ENCODE measurements around the gene MAP4K4.

The MAP4K4 gene

DNA sequence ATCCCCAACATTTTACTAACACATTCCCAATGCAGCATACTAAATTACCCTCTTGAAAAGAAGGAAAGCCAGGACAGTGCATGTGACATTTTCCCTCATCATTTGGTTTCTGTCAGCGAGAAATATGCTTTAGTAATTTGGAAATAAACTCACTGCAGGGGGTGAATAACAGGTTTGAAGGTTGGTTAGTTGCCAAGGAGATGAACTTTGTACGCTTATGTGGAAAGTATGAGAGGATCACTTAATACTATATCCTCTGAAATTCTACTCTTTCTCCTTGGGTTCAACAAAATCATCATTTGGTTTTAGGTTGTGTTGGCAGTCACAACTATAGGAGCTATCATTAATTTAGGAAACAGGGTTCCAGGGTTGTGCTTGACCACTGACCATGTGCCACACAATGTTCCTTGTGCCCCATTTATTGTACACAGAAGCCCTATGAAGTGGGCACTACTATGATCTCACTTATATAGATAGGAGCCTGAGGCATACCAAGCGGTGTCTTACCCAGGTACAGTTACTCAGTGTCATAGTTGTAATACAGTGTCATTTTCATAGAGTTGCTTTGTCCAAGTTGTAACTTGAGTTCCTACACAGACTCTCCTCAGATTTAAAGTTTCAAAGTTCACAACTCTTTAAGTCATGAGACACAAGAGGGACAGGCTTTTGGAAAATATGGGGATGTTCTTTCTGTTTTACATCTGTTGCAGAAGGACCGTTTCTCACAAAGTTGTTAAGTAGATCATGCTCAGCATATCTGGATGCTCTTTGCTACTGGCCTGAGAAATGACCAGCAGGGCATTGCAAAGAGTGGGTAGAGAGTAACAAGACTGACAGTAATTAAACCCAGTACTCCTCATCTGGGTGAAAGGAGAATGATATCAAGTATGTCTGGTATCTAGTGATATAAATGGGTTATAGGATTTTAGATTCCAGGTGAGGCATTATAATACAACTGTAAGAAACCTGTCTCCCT is 91.8 kb downstream of the MAP4K4 start:
- no peak for DNase-seq (ENCODE audit: low read depth in 3 of 3)

DNA sequence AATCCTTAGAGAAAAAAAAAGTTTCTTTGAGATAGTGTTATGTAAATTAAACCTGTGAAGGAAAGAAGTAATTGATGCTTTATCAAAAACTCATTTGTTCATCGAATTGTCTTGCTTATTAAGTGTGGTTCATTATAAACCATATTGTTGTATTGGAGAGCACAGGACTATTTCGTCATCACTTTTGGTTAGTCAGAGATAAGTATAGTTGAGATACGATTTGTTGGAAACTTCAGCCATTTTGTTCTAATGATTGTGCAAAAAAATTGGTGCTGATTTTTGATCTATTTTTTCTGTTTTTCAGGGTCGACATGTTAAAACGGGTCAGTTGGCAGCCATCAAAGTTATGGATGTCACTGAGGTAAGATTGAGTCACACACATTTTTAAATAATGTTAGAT is 92.9 kb downstream of the MAP4K4 start:
- no peak for DNase-seq (ENCODE audit: low read depth in 3 of 3)

DNA sequence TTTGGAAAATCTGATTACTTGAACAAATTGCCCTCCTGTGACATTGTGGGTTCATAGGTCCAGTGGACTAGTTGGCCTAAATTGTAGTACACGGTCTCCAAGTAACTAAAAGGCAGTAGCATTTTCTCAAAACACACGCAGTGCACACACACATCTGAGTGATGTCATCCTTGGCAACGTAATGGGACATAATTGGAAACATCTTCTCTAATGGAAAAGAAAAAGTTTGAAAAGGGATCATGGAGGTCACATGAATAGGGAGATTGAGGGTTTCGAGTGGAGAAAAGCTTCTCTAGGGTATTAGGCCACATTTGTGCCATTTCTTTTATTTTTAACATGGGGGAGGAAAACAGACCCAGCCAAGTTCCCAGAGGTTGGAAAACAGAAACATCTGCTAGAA is 93.3 kb downstream of the MAP4K4 start:
- DNase-seq (ENCODE audit: low read depth in 3 of 3) = no peak

DNA sequence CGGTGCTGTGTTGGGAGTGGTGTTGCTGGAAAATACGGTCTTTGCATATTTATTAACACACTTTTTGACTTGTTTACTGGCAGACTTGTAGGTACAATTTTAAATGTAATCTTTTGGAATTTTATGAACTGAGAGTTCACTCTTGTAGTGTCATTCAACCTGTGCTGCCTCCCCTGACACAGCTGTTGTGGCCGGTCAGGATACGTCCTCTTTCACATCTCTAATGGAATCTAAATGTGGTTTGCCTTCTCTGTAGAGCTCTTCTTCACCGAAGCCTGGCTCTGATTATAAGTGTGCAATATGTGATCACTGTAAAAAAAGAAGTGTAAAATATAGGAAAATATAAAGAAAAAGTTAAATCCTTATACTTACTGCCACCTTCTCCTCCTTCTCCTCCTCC is 94.7 kb downstream of the MAP4K4 start:
- no peak for DNase-seq (ENCODE audit: low read depth in 3 of 3)

DNA sequence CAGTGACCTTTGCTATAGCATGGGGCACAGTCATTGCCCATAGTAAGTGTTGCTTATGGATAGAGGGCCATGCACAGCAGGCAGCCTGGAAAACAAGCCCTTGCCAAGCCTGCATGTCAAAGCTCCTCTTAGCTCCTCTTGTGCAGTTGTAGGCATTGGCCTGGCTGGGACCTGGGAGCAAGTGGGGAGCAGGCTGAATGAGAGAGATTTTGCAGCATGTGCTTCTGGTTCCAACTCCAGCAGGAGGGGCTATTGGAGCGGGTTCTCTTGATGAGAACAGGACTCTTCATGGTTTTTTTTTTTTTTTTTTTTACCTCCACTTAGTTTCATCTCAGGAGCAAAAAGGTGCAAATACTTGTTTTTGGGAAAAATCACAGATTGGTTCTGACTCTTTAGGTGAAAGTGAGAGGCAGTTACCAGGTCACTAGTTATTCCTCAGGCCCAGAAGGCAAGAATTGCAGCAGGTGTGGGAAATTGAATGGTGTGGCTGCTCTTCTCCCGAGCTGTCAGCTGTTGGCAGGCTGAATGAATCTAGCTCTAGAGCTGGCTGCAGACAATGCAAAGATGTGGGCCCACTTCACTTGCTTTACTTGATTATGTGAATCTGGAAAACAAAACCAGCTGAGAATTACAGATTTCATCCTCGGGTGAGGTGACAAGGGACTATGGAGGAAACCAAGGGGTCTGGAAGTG is 95.9 kb downstream of the MAP4K4 start:
- no peak for DNase-seq (ENCODE audit: low read depth in 3 of 3)

DNA sequence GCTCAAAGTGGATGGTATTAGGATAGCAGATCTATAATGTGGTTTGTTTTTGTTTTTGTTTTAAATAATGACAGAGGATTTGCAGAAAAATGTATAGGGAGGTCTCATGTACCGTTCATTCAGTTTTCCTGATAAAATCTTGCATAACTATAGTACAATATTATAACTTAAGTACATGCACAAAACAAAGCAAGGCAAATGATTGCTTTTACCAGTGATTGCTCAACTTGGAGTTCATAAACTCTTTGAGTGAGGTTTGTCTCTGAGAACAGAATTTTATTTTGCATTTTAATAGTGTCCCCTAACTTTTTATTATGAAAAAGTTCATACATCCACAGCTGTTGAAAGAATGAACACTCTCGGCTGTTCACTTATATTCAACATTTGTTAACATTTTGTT is 96.6 kb downstream of the MAP4K4 start:
- DNase-seq (ENCODE audit: low read depth in 3 of 3) = no peak

DNA sequence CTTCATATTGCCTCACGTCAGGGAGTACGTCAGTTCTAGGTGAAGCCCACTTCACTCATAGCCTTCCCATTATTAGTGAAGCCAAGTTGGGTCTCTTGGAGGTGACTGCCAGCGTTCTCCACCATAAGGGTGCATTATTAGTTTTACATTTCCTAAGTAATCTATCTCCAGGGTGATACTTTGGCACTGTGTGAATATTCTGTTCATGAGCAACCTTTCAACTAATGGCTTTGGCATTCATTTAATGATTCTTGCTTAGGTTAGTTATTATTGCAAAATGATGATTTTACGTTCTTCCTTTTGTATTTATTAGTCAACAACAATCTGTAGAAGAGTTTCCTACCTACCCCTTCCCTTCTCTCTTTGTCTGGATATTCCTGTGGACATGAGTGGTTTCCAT is 97.5 kb downstream of the MAP4K4 start:
- no peak for DNase-seq (ENCODE audit: low read depth in 3 of 3)

DNA sequence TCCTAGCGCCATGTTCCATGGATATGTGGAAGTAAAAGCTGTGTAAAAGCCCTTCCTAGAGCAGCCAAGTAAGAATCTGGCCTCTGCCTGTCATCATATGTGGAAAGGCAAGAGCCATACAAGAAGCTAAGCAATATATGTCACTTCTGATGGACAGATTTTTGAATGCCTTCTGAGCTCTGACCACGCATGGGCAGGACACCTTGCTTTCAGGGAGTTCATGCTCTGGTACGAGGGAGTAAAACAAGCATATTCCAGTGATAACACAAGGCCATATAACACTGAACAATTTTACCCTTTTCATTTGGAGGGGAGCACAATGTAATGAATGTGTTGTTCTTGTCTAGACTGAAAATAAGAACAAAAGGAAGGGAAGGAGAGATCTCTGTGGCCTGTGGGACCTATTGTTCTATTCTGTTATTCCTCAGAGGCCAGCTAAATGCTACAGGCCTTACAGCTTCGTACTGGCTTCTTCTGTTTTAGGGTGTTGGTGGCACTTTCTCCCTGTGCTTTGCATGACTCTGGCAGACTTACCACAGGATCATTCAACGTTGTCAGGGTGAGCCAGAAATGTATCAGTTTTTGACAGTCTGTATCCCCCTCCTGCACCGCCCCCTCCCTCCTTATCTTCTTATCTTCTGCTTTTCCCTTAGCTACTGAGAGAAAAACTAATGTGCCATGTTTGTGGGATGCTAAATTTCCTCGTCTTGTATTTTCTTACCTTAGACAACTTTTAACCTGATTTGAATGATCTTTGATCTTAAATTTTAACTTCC is 99.5 kb downstream of the MAP4K4 start:
- DNase-seq (ENCODE audit: low read depth in 3 of 3) = no peak

DNA sequence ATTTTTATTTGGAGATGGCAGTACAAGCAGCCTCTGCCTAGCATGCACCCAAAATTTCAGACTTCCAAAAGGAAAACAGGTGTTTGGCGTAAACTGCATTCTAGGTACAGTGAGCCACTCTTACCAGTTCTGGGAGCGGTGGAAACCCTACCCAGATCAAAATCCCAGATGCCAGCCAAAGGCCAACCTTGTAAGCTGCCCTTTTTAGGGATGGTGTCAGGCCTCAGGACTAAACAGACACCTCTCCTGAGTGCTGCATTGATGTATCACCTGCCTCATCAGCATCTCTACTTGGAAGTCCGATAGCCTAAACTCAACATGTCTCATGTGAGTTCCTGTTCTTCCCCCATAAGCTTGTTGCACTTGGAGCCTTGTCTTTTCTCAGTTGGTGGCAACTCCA is 104.0 kb downstream of the MAP4K4 start:
- DNase-seq (ENCODE audit: low read depth in 3 of 3) = no peak

DNA sequence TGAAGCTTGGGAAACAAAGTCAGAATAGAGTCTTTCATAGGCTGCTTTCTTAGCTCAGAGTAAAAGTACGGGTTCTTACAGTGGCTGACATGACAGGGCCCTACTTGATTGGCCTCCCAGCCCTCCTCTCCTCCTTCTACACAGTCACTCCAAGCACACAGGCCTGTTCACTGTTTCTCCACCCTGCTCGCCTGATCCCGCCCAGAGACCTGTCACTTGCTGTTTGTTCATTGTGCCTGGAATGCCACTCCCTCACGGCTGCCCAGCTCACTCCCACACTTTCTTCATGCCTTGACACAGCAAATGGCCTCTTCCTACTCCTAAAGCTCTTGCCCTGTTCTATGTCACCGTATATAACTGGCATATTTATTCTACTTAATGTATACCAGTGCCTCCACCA is 104.8 kb downstream of the MAP4K4 start:
- DNase-seq (ENCODE audit: low read depth in 3 of 3) = no peak

DNA sequence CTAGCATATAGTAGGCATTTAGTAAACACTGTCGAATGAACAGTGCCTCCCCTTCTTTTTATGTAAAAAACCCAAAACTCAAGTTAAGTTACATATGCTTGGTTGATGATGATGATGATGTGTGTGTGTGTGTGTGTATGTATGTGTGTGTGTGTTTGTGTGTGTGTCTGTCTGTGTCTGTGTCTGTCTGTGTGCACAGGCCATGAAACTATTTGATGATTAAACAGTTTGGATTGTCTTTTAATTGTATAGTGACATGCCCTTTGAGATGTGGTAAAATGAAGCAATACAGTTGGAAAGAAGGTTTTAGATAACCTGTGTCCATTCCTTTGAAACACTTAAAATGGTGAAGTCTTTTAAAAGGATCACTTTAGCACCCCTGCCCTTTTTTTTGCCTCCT is 105.6 kb downstream of the MAP4K4 start:
- DNase-seq (ENCODE audit: low read depth in 3 of 3) = no peak

DNA sequence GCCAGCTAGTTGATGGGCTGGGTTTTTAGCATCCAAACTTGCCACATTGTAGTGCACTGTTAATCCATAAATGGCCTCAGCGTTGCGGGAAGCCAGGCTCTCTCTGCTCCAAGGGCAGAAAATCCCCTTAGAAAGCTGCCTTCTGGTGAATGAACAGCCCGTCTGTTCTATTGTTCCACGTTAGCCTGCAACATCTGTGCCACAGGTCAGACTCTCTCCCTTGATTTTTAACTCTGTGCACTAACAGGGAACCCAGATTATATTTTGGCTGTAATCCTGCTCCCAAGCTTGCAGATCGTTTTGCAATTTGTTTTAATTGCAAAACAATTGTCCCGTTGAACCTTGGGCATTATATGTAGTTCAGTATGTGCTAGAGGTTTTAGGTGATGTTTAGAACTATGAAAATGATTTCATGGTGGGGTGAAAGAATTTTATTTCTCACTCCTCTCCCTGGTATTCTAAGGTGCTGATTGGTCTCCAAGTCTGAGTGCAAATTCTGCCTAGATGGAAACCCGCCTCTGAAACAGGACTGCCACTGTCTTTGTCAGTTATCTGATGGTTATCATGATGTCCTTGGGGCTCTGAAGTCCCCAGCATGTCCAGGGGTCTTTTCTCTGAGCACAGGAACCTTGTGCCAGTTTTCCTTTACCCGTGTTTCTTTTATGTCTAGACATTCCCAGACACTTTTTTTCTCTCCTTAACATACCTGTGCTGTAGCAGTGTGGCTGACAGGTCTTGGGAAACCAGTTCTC is 106.6 kb downstream of the MAP4K4 start:
- no peak for DNase-seq (ENCODE audit: low read depth in 3 of 3)

DNA sequence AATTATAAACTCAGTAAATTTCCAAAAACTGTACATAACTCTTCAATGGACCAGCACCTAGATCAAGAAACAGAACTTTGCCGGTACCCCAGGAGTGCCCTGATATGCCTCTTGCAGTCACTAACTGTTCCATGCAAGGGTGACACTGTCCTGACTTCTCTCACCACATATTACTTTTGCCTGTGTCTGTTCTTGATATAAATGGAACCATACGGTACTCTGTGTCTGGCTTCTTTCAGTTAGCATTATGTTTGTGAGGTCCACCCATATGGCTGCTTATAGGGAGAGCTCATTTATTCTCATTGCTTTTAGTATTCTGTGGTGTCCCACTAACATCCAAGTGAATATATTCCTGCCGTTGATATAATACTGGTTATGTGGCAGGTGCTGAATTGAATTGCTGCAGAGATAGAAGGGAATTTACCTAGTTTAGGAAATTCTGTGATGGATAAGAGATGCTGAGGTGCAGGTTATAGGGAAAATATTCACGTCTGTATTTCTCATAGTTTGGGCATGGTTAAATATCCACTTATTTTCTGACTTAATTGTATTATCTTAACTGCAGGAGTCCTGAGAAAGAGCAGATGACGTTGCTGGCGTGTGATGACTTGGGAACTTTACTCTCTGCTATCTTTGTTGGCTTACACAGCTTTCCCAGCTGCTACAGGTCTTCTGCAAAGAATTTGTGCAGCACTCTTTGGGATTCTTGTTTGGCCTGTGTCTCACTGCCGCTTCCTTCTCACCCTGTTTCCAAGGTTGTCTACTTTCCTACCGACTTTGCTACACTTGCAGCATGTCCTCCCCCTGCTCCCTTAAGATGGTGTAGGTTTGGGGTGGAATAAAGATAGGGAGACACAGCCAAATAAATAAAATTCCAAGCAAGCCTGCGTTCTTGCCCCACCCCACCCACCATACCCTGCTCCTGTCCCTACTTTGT is 107.9 kb downstream of the MAP4K4 start:
- DNase-seq (ENCODE audit: low read depth in 3 of 3) = no peak

DNA sequence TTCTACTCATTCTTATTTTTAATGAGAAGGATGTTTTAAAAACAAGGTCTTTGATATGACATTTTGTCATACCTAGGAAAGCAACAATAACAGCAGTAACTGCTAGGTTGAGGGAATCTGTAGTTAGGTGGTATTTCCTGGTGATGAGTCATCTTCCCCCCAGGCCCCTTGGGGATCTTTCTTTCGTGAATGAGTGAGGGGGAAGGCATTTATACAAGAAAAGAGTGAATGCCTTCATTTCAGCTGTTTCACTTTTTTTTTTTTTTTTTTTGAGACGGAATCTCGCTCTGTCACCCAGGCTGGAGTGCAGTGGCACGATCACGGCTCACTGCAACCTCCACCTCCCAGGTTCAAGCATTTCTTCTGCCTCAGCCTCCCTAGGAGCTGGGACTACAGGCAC is 108.6 kb downstream of the MAP4K4 start:
- DNase-seq (ENCODE audit: low read depth in 3 of 3) = no peak

DNA sequence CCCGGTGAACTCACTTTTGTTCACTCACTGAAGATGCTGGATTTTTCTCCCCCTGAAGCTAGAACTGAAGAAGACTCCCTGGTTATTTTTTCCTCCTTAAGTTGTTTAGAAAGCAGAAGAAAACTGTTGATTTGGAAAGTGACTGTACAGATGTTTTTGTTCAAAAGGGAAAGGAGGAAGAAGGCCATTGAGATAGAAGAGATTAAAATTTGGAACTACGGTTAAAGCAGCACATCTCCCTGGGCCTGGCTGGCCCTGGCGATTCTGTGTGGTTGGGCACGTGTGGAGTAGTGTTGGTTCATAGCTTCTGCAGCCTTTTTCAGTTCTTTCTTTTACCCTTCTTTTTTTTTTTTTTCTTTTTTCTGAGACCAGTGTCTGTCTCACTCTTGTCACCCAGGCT is 109.2 kb downstream of the MAP4K4 start:
- DNase-seq (ENCODE audit: low read depth in 3 of 3) = no peak

DNA sequence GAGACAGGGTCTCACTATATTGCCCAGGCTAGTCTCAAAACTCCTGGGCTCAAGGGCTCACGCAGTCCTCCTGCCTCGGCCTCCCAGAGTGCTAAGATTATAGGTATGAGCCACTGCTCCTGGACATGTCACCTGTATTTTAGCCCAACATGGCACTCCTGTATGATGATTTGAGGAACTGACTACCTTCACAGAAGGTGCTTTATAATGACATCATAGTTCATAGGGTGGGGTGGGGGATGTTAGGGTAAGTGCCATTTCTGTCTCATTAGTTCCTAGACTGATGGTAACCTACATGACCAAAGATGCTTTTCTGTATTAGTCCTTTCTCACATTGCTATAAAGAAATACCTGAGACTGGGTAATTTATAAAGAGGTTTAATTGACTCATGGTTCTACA is 109.7 kb downstream of the MAP4K4 start:
- no peak for DNase-seq (ENCODE audit: low read depth in 3 of 3)

DNA sequence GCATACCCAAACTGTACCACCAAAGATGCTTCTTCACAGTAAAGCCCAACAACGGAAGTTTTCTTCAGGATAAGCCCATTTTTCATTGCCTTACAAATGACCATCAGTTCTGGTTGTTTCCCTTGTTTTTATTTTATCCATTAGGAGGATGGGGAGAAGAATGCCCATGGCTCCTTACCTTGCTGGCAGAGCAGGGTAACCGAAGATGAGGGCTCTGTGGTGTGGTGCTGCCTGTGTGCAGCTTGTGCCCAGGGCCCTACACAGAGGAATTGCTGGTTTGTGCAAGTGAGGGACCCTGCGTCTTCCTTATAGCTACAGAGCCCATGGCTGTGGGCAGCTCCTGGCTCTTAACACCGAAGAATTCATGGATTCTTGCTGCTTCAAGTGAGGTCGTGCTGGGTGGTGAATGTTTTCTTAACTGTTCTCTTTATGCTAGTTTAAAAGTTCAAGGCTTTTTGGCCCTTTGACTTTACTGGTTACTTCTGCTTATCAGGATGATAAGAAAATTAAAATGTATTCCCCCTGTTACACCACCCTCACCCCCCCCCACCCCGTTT is 110.6 kb downstream of the MAP4K4 start:
- no peak for DNase-seq (ENCODE audit: low read depth in 3 of 3)

DNA sequence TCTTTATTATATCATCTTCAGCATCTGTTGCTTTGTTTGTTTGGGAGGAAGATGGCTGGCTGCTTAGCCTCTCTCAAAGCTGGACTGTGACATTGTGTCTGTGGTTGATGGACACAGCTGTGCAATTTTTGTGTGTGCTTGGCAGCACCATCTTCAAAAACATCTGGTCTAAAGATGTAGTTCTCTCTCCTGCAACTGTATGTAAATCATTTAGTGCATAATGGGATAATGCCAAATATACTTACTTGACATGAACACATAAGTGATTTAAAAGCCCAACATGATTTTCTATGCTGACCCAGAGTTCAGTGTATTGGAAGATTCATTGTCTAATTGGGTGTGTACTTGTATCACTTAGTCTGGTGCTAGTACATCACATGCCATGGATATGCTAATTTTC is 112.2 kb downstream of the MAP4K4 start:
- no peak for DNase-seq (ENCODE audit: low read depth in 3 of 3)

DNA sequence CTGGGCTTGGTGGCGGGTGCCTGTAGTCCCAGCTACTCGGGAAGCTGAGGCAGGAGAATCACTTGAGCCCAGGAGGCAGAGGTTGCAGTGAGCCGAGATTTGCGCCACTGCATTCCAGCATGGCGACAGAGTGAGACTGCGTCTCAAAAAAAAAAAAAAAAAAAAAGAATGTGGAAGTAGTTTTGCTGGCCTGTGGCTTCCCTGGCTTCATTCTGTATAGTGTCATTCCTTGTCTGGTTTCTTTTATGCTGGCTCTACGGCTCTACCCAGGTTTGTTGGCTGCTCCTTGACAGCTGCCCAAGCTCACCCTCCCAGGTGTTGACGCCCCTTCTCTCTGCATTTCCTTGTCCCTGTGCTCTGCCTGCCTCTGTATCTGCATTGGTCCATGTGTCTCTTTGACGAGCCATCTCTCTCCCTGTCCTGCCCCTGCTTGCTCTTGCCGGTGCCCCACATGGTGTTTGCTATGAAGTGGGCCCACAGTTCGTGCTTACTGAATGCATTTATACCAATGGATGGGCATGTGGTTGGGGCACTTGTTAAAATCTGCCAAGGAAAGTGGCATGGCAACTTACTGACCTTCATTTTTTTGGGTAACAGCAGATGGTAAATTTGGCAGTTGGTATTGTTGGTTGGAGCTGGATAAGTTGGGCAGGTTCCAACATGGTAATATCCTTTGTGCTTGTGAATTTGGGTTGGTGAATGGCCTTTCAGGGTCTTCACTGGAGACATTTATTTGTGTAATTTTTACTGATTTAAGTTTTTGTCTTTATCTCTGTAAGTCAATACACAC is 113.9 kb downstream of the MAP4K4 start:
- DNase-seq (ENCODE audit: low read depth in 3 of 3) = no peak

Data from stimulated activated CD4-positive, alpha-beta T cell treated with anti-CD3 and anti-CD28 coated beads, TNF-alpha, amount 100 ng/mL, for 24 hours (primary cell).